GM19035 (cell line): Measurements from ENCODE around the gene CTTNBP2.

ENCODE experiments used
- ATAC-seq: cut with Tn5 transposase; IDR thresholded peaks from one replicate; pipeline ENCODE4 v1.9.1; 2021; ENCODE audit not compliant: unreplicated experiment

CTTNBP2 gene

DNA sequence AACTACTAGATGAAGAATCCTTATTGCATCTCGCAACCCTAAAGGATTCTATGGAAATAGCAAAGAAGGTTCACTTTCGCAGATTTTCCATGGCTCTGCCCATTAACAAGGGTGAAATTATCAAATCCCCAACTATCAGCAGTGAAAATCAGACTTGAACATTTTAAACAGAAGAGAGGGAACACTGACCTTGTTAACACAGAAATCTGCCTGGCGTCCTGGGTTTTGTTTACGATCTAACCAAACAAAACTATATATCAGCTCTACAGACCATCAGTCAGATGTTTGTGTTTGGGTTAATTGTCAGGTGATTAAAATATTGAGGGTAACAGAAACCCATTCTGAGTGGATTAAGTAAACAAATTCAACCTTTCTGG, 1.9 kb downstream of the CTTNBP2 start:
- no peak for ATAC-seq

DNA sequence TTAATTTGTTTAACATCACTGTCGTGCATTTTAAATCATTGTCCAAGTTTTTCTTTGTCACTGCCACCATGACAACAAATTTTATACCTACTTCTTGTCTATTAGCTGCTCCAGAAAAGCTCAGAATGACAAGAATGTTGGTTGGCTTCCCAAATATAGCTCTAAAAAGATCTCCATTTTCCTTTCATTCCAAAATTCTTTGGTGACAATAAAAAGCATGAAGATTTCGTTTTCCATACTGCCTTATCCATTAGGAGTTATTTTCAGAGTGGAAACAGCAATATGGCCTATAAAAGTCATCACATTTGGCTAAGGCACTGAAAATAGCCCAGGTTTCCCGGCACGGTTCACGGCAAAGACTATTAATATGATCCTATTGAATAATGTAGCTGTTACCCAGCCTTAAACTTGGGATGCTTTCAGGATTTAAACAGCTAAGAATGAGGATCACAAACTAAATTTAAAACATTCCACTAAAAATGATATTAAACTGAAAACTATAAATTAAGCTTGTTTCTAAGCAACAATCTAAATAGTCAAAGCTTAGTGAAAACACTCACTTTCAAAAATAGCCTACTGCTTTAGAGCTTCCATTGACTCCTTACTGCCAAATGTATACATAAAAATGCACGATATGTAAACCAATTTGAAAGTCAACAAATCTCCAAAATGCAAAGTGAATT, 2.7 kb downstream of the CTTNBP2 start:
- no peak for ATAC-seq

DNA sequence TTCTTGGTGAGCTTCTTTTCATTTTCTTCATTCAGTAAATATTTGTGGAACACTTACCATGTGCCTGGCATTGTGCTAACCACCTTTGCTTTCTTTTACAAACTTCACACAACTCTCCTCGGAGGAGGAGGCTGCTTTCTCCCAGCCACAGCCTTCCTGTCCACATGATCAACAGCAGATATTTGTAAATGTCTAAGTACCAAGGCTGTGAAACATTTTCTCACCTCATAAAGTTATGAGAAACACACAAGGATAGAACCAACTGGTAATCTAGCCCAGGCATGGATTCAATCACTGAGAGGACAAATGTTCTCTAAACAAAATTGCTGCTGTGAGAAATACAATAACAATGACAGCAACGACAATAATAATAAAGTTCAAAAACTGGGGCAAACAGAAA, 3.9 kb downstream of the CTTNBP2 start:
- ATAC-seq, result no peak

DNA sequence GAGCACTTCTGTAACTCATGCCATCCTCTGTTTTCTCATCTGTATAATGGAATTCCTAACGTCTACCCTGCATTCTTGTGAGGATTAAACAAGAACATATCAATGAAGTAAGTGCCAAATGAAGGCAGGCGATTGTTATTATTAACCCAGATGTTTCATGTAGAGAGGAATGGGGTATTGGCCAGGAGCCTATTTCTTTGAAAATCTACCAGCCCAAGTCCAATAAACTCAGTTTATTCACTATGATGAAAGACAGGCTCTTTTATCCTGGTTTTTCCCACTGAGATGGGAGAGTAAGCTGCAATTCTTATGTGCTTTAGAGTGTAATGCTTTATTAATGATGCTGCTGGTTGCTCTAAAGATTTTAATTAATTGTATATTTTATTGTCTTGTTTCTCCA, 9.6 kb downstream of the CTTNBP2 start:
- ATAC-seq, result no peak

DNA sequence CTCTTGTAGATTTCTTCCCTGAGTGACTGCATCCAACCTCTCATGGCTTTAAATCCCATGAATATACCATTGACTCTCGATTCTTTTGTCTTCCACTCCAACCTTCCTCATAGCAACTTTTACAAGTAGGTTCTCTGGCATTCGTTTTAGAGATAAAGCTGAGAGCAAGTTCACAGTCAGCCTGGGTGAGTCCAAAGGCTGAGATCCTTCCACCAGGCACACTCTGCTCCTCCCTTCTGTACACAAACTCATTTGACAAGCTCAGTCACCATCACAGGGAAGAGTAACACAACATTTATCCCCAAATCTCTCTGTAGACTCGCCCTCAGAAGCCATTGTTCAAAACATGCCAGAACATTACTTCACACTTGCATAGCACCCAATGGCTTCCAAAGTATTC, 10.9 kb downstream of the CTTNBP2 start:
- ATAC-seq, result no peak

DNA sequence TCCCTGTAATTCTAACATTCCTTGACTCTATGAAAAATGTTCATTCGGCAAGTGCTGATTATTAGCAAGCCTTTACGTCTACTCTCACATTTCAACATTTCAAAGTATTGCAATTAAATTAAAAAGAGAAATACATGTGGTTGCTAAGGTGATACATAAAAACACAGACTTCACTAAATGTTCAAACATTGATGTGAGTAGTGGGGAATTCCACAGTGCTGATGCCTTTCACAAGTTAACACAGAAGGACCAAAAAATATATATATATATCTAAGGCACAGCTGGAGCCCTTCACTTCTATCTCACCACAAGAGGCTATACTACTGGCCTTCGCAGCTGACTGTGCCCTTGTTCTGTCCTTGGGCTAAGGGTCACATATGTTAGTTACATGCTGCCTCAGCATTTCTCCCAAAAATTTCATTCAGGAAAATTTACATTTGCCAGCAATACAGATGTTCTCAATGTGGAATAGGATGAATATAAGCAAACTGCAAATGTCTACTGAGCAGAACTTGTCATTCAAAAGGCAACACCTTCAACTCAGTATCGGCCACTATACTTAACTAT, 13.9 kb downstream of the CTTNBP2 start:
- no peak for ATAC-seq

DNA sequence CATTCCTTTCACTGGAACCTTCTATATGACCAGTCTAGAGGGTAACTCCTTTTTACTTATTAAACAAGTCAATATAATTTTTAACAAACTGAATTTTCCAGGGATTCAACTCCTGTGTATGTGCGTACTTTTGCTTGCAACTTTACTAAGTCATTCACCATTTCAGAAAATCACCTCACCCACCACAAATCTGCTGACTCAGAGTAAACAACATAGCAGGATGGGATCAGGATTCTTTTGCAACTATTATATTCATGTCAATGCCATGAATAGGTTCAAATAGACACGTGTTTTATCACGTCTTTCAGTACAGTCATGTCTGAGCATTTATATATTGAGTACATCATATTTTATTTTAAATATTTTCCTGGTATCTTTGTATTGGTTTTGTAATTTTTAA, 14.5 kb downstream of the CTTNBP2 start:
- no peak for ATAC-seq

DNA sequence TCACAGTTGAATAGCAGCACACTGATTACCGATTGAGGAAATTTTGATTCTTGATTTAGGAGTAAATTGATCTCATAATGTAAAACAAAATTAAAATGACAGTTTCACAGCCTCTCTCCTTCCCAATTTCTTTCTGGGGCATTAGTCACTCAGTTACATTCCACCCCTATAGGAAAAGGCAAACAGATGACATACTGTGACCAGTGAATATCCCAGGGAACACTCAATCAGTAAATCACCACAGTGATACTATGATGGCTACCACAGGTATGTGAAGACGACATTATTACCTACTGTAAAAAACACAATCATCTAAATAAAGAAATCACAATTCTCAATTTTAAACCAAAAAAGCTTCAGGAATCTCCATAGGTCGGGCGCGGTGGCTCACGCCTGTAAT, 15.5 kb downstream of the CTTNBP2 start:
- no peak for ATAC-seq

DNA sequence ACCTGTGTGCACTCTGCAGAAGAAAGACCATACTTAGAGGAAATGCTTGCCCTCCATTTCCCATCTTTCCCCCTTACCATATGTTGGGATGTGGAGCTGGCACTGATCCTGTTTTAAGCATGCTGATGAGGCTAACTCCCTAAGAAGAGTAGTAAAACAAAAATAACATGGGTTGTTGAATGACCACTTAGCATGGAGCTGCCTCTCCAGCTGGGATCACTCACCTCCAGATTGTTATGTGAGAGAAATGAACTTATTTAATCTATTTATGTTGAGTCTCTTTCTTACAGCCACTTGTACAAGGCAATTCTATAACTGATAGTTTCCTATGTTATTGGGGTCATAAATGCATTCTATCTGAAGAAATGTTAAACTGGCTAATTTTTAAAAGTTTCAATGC, 17.0 kb downstream of the CTTNBP2 start:
- ATAC-seq, result no peak

DNA sequence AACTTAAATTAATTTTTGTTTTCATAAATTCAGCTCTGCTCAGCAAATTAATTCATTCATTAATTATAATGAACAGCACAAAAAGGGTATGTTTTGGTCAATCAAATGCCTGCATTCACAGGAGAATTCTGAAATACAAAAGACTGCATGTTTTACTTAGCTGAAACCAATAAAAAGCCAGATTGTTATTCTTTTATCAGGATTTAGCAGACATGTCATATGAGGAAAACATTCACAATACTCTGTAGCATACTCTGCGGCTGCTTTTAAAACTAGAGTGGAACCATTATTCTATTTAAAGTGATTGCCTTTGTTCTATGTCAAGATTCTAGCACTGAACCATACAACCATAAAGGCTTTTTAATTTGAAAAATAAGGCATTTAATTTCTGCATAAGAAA, 19.1 kb downstream of the CTTNBP2 start:
- ATAC-seq, result no peak

DNA sequence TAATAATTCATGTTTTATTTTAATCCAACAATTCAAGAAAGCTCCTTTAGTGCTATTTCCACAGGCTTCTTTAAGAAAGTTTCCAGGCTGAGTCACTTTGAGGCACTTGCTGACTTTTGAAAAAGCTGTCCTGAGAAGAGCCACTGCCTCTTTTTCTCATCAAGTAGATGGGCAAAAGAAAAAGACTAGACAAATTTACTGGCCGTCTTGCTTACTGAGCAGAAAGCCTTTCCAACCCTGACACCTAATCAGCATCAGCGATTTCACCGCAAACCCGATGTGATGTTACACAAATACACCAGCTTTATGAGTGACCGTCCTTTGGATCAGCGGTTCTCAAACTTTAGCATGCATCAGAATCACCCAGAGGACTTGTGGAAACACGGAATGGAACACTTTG, 24.3 kb downstream of the CTTNBP2 start:
- ATAC-seq, result no peak

DNA sequence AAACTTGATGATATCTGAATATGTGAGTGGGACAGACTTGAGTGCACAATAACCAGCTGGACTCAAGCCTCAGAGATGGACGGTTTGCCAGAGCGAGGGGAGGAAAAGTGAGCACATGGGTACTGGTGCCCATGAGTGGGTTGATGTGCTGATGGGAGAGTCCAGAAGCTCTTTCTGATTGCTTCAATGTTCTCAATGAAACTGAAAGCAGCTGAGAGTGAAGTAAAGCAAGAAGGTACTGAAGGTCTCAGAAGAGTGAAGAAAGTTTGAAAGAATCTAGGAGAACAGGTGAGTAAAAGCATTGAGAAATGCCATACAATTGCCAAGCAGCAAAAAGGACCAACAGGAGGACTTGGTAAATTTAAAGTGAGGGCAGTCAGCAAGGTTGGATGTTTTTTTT, 28.6 kb downstream of the CTTNBP2 start:
- ATAC-seq, result no peak

DNA sequence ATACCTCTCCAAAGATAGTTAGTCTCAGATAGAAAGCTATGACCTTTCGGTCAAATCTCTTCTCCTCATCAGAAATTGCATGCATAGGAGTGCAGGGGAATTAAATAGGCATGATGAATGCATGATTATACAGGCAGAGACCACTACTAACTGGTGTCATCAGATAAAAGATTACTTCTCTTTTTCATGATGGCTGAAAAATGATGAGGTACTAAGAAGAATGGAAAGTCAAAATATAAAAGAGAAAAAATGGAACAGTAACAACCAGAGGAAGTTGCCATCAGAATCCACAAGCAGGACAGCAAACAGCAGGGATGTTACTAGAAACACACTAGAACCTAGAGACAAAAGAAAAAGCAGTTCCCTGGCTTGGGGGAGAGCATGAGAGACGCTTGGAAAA, 31.6 kb downstream of the CTTNBP2 start:
- ATAC-seq, result no peak

DNA sequence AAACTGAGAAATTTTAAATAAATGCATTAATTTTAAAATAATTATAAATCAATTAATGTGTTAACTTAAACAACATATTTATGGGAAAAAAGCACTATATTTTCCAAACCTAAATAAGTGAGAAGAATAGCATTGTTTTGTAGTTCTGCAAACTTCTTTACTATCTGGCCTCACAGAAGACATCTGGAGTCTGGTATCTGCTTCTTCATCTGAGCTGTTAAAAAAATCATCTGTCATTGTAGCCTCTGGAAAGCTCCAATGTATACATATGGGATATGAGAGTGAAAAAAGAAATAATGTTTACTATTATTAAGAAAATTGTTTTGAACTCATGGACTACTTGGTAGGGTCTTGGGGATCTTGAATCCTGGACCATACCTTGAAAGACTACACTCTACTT, 32.2 kb downstream of the CTTNBP2 start:
- ATAC-seq, result no peak

DNA sequence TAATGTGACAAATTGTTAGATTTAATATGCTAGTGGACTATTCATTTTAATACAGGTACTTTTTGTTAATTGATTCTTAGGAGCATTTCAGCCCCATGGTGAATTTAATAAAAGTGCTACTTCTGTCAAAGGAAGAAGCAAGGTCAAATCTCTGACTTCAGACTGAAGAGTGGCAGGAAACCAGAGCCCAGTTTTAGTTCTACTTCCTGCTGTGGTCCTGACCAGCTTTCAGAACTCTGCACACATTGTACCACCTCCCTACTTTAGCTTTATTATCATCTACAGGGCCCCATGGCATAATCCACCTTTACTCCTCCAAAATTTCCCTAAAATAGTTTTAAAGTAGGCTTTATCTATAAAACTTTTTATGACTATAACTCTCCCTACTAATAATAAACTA, 33.7 kb downstream of the CTTNBP2 start:
- ATAC-seq, result peak; percentile 49

DNA sequence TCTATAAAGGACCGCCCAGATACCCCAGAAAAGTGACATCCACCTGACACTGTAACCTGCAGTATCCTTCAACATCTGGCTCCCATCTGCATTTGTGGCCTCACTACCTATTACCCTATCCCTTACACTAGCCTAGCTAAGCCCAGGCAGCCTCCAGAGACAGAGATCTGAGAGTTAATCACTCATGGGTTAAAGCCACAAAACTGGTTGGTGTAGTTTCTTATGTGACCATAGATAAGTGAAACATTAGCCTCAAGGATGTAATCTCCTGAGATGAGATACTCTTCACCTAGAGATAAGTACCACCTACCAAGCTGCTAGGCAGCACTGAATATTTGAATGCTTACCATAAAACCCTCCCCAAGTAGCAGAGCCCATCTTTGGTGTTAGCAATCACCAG, 35.4 kb downstream of the CTTNBP2 start:
- ATAC-seq, result peak; percentile 69

DNA sequence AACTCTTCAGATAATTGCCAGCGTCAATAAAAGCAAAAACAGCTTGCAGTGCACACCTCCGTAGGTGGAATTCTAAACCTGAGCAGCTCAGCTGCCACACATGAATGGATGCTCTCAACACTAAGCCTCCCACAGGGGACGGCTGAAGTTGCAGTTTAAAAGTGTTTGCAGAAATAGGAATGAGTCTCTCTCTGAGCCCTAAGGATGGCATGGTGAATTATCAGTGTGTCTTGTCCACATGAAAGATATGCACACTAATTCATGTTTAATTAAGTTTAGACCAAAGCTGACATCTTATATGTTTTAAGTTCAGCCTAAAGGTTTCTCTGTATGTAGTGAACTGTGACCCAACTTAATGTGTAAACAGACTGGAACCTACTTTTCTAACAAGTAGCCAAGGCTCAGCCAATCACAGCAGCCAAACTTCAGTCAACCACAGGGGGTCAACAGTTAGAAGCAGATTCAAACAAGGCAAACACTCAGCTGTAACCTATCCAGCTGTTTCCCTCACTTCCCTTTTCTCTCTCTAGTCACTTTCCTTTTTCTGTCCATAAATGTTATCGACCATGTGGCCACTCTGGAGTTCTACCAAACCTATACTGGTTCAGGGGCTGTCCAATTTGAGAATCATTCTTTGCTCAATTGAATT, 38.1 kb downstream of the CTTNBP2 start:
- ATAC-seq, result no peak

DNA sequence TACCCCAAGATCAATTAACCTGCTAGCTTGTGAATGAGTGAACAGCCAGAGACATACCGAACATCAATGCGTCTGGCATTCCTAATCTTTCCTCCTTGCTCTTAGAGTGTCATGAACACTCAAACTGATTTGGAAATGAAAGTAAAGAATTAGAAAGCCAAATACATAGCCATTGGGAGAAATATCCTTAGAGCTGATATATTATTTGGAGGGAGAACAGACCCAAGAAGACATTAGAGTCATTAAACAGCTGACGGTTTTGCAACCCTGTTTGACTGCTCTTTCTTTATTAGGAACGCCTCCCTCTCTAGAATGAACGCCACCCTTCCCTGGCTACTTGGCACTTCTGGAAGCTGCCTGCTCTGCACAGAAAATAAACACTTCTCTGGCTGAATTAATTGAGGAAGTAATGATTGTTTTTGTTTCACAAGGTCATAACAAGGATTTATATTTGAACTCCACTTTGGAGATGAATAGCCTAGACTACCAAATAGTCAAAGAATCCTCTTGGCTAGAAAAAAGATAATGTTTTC, 42.8 kb downstream of the CTTNBP2 start:
- no peak for ATAC-seq

DNA sequence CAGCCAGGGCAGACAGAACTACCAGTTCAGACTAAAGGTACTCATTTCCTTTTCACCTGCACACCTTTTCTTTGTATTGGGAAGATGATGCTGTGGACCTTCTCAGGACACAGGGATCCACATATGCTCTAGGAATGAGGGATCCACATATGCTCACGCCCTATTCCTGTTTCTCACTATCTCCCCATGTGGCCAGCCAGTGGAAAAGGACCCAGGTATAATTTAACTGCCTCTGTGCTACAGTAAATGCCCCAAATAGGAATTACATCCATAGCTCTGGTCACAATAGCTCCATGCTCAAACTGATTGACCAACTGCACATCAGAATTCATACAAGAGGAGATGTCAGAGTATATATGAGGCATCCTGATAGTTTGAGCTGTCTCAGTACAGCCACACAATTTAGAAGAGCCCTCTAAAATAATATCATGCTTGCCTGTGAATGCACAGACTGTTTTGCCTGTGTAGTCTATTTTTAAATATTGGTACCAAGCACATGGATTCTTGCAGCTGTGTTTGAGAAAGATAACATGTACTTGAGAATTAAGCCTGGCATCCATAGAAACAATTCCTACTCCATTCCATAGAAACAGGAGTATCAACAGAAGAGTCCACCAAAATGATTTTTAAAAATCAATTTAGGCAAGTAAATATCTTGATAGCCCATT, 43.7 kb downstream of the CTTNBP2 start:
- no peak for ATAC-seq

DNA sequence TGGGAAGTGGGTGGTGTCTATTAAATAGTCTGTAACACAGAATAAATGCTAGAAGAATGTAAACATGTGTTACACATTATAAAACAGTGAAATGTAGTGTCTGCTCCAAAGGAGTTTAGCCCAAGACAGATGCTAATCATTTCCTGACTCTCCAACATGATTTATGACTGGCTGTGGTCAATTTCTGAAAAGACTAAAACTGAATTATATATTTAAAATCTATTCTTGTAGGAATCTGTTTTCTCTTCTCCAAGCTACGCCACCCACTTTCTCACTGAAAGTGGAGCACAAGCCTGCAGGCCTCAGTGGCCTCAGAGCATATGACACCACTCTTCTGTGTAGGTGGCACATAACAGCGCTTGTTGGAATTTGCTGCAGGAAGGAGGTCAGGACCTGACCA, 44.4 kb downstream of the CTTNBP2 start:
- no peak for ATAC-seq

DNA sequence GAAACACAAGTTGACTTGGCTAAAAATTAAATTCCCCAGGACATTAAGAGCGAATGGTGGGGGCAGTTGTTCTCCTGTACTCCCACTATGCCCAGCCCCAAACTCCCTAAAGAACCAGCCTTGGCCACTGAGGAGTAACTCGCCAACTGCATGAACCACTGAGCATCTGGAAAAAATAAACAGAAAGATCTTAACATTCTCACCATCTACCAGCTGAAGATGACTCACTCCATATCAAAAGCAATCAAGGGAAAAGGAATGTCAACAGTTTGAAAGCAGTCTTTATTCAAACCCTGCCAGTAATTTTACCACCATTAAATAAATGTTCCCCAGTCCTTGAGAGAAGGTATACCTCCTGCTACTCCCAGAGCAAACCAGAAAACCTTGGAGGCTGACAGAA, 45.4 kb downstream of the CTTNBP2 start:
- no peak for ATAC-seq

DNA sequence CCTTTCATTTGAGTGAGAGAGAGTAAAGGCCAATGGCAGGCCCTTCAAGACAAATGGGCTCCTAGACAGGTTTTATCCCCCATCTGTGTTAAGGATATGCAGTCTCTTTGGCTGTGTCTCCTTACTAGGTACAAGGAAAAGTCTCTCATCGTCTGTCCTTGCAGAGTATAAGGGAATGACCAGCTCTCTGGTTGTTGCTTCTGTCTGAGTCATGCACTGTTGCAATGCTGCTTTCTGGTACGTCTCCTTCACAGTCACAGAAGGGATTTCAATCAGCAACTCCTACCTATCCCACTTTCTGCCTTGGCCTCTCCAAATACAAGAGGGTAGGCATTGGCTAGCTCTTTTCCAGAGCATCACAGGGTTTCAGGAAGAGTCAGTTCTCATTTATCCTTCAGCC, 48.1 kb downstream of the CTTNBP2 start:
- no peak for ATAC-seq
